A673 (cell line): ENCODE results near the gene FAM20A. TPM values are rescaled to one million over a fixed set of nuclear protein-coding genes. Genes with fewer than 3 reads are reported as not detected.

Experiments
- BruUV-seq: library from RNA; stranded (reverse); fragments of 400-500 nt; replicated peaks from 2 replicates; lab custom pipeline; 2021; lab: Mats Ljungman, UMichigan
- CTCF ChIA-PET: fragments of 300-600 bp; sonication (Branson Sonifier 250); formaldehyde crosslinking; loops from one replicate; lab custom pipeline; 2022; ENCODE audit warnings: antibody characterized with exemption; lab: Charles Lee
- POLR2A ChIA-PET: fragments of 300-600 bp; sonication (Branson Sonifier 250); formaldehyde crosslinking; loops from one replicate; lab custom pipeline; 2022; ENCODE audit warnings: antibody characterized with exemption; ENCODE audit not compliant: low non-redundant PET; lab: Charles Lee
- DNase-seq: peaks from one replicate; pipeline ENCODE4 v3.0.0-alpha.2; 2015; ENCODE audit warnings: low spot score
- H3K27ac ChIP-seq: fragments of 200-600 bp; sonication (generic); 2 replicates; pipeline ENCODE4 v1.5.1; 2016; ENCODE audit warnings: mixed run types, low read depth, mild to moderate bottlenecking, mixed read lengths, antibody characterized with exemption, low read length; ENCODE audit not compliant: poor library complexity, severe bottlenecking
- H3K27me3 ChIP-seq: fragments of 200-600 bp; sonication (generic); replicated peaks from 2 replicates; pipeline ENCODE4 v1.6.1; 2017; ENCODE audit warnings: mixed run types, low read depth, mild to moderate bottlenecking, mixed read lengths, antibody characterized with exemption, low read length; ENCODE audit not compliant: insufficient read depth, poor library complexity
- H3K36me3 ChIP-seq: fragments of 200-600 bp; sonication (generic); 2 replicates; pipeline ENCODE4 v1.6.1; 2016; ENCODE audit warnings: mixed run types, mild to moderate bottlenecking, mixed read lengths, antibody characterized with exemption, low read length; ENCODE audit not compliant: insufficient read depth, poor library complexity, severe bottlenecking
- H3K4me1 ChIP-seq: fragments of 200-600 bp; sonication (generic); 2 replicates; pipeline ENCODE4 v1.6.1; 2017; ENCODE audit warnings: mixed run types, mild to moderate bottlenecking, mixed read lengths, antibody characterized with exemption, low read length; ENCODE audit not compliant: insufficient read depth, poor library complexity, severe bottlenecking
- H3K4me3 ChIP-seq: fragments of 200-600 bp; sonication (generic); 2 replicates; pipeline ENCODE4 v1.5.1; 2016; ENCODE audit warnings: low read depth, mixed run types, mild to moderate bottlenecking, mixed read lengths, low read length; ENCODE audit not compliant: poor library complexity, severe bottlenecking
- H3K9me3 ChIP-seq: fragments of 200-600 bp; sonication (generic); 2 replicates; pipeline ENCODE4 v1.6.1; 2016; ENCODE audit warnings: mixed run types, low read depth, mild to moderate bottlenecking, mixed read lengths, antibody characterized with exemption, low read length; ENCODE audit not compliant: poor library complexity, severe bottlenecking
- EZH2 ChIP-seq: fragments of 200-600 bp; sonication (generic); IDR thresholded peaks from 2 replicates; pipeline ENCODE4 v1.6.1; 2017; ENCODE audit warnings: borderline replicate concordance, low read depth, mild to moderate bottlenecking, mixed read lengths, antibody characterized with exemption, low read length; ENCODE audit not compliant: poor library complexity, severe bottlenecking
- intact Hi-C: fragments of 100-400 bp; cut with micrococcal nuclease; formaldehyde crosslinking; loops from one replicate; pipeline ENCODE4 v1.10.0; 2022; ENCODE audit not compliant: unreplicated experiment
- total RNA-seq: library from RNA; stranded (reverse); gene quantifications from 2 replicates; pipeline ENCODE4 v1.2.3, GENCODE V29; 2021
- TF ChIP-seq, protein P1 (sequence below): fragments of 300-800, 200-600 bp; sonication (generic); conservative IDR thresholded peaks from 2 replicates; pipeline ENCODE4 v1.5.1; 2017; ENCODE audit warnings: low read depth, mild to moderate bottlenecking, antibody characterized with exemption, low read length, moderate library complexity, mixed read lengths

Gene FAM20A
- total RNA-seq, 1 experiment from 2014 or later = not detected

DNA sequence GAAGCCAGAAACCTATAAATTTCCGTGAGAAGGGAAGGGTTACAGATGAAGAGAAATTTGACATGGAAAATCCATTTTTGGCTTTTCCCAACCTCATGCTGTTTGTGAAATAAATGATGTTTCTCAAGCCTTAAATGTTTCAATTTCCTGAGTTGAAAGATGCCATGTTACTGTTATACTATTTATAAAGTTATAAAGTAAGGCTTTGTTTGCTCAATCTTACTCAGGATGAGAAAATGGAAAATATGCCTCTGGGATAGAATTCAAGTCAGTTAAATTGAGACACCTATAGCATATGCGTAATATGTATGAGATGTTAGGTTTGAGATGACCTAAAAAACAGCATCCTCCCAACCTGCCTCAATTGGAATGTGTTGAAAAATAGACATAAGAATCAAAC is 19.9 kb upstream of the FAM20A start:
- POLR2A ChIA-PET = no interaction called here

DNA sequence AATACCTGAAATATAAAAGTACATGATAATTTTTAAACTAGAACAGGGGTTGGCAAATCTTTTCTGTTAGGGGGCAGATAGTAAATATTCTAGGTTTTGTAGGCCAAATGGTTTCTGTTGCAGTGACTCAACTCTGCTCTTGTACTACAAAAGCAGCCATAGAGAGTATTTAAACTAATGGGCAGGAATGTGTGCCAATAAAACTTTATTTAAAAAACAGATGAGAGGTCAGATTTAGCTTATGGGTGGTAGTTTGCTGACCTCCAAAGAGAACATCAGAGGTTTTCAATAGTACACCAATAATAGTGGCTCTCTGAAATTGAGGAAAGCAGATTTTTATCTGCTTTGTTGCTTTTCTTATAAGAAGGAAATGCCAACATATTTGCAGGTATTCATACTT is 15.2 kb upstream of the FAM20A start:
- TF ChIP-seq, protein P1, sequence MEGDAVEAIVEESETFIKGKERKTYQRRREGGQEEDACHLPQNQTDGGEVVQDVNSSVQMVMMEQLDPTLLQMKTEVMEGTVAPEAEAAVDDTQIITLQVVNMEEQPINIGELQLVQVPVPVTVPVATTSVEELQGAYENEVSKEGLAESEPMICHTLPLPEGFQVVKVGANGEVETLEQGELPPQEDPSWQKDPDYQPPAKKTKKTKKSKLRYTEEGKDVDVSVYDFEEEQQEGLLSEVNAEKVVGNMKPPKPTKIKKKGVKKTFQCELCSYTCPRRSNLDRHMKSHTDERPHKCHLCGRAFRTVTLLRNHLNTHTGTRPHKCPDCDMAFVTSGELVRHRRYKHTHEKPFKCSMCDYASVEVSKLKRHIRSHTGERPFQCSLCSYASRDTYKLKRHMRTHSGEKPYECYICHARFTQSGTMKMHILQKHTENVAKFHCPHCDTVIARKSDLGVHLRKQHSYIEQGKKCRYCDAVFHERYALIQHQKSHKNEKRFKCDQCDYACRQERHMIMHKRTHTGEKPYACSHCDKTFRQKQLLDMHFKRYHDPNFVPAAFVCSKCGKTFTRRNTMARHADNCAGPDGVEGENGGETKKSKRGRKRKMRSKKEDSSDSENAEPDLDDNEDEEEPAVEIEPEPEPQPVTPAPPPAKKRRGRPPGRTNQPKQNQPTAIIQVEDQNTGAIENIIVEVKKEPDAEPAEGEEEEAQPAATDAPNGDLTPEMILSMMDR = no peak
- no peak for TF ChIP-seq EZH2
- CTCF ChIA-PET = no interaction called here
- no TSS peak for BruUV-seq
- DNase-seq = no peak
- no peaks in the 10 kb centered on the region for H3K9me3 ChIP-seq
- H3K27me3 ChIP-seq = no peaks in the 10 kb centered on the region
- intact Hi-C loops = no loop called here
- POLR2A ChIA-PET = no interaction called here
- no peaks in the 10 kb centered on the region for H3K36me3 ChIP-seq
- H3K4me1 ChIP-seq = no peaks in the 10 kb centered on the region
- H3K4me3 ChIP-seq = no peak overlapping the region
- no peak overlapping the region for H3K27ac ChIP-seq

More for the DNA sequence above, 19.9 kb upstream of the FAM20A start:
- intact Hi-C loops = no loop called here
- DNase-seq = no peak
- Histone ChIP-seq H3K4me1 (no peaks in the 10 kb centered on the region), H3K4me3 (no peak overlapping the region), H3K27me3 (no peaks in the 10 kb centered on the region), H3K36me3 (no peaks in the 10 kb centered on the region), H3K9me3 (no peaks in the 10 kb centered on the region), H3K27ac (no peak overlapping the region)
- no peak for TF ChIP-seq EZH2
- TF ChIP-seq, protein P1 = no peak
- no TSS peak for BruUV-seq
- CTCF ChIA-PET = no interaction called here

DNA sequence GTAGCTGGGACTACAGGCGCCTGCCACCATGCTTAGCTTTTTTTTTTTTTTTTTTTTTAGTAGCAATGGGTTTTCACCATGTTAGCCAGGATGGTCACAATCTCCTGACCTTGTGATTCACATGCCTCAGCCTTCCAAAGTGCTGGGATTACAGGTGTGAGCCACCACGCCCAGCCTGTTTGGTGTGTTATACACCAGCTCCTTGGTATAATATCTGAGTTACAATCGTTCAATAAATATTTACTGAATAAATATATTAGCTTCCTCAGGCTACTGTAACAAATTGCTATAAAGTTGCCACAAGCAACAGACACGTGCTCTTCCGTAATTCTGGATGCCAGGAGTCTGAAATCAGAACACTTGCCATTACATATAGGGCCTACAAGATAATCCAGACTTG is 13.6 kb upstream of the FAM20A start:
- H3K27me3 ChIP-seq = no peaks in the 10 kb centered on the region
- CTCF ChIA-PET = interaction anchor here (0.6 to 1.6 kb wide), 4 partner anchors 60 to 1697 kb away, joined by 3 to 11 read pairs (median 4); no protein-coding TSS in a partner anchor
- no peak for DNase-seq
- TF ChIP-seq EZH2 = no peak
- TF ChIP-seq, protein P1 = no peak
- no peaks in the 10 kb centered on the region for H3K4me1 ChIP-seq
- BruUV-seq = no TSS peak
- POLR2A ChIA-PET = no interaction called here
- intact Hi-C loops = no loop called here
- H3K27ac ChIP-seq = no peak overlapping the region
- H3K36me3 ChIP-seq = no peaks in the 10 kb centered on the region
- no peak overlapping the region for H3K4me3 ChIP-seq
- H3K9me3 ChIP-seq = no peaks in the 10 kb centered on the region
